Adrenal gland (tissue), 12 donors: ENCODE results near the gene CEBPG. TPM values are rescaled to one million over a fixed set of nuclear protein-coding genes. Genes with fewer than 3 reads are reported as not detected.

Experiments
- DNase-seq, 7 donors: peaks; one replicate each; pipeline ENCODE4 v3.0.0-alpha.2; 2019 to 2020
- H3K27ac ChIP-seq, 5 donors: fragments of 200-600 bp; sonication (generic) in 4 of 5; 1 replicate in 3 of 5; 2 replicates in 2 of 5; pipeline versions ENCODE4 v1.5.1 to v1.8.0; 2016 to 2020; ENCODE audit warnings: mild to moderate bottlenecking in 1 of 5
- H3K27me3 ChIP-seq: fragments of 200-600 bp; 2 replicates; pipeline ENCODE4 v1.8.0; 2021
- H3K36me3 ChIP-seq, 2 donors: fragments of 200-600 bp; replicated peaks in 1 of 2; 1 replicate in 1 of 2; 2 replicates in 1 of 2; pipeline versions ENCODE4 v1.5.1 to v1.8.0; 2018 to 2022
- H3K4me1 ChIP-seq, 2 donors: fragments of 200-600 bp; replicated peaks in 1 of 2; 1 replicate in 1 of 2; 2 replicates in 1 of 2; pipeline versions ENCODE4 v1.5.1 to v1.8.0; 2018 to 2021
- H3K4me3 ChIP-seq, 4 donors: fragments of 200-600 bp; sonication (generic) in 3 of 4; one replicate each; pipeline ENCODE4 v1.5.1; 2016 to 2018
- H3K9me3 ChIP-seq, 3 donors: fragments of 200-600 bp; sonication (generic) in 1 of 3; replicated peaks in 1 of 3; 1 replicate in 2 of 3; 2 replicates in 1 of 3; pipeline versions ENCODE4 v1.5.1 to v1.8.0; 2016 to 2021
- CTCF ChIP-seq, 6 experiments: fragments of 450-650 bp in 4 of 6; fragments of 200-600 bp in 2 of 6; sonication (generic) in 1 of 6; IDR thresholded peaks; 1 replicate in 5 of 6; 2 replicates in 1 of 6; pipeline versions ENCODE4 v1.5.1 to v1.8.0; 2016 to 2021; ENCODE audit warnings: antibody characterized with exemption in 6 of 6, mild to moderate bottlenecking in 2 of 6, moderate library complexity in 1 of 6
- POLR2A ChIP-seq, 2 donors: fragments of 450-650 bp; IDR thresholded peaks; one replicate each; pipeline ENCODE4 v1.6.1; 2017; ENCODE audit warnings: antibody characterized with exemption in 2 of 2, mild to moderate bottlenecking in 2 of 2, moderate library complexity in 1 of 2
- WGBS, 4 donors: extraction: QIAGEN DNeasy Blood & Tissue Kit in 2 of 4; methylation state at CpG; one replicate each; pipeline versions ENCODE4 v1.1.5 to v1.1.7; 2013 to 2017; 5-methylcytosine and 5-hydroxymethylcytosine counted together
- intact Hi-C, 2 donors: fragments of 100-400 bp; cut with DNase I; formaldehyde crosslinking; loops; one replicate each; pipeline versions ENCODE4 v1.14.1 to v1.15.0; 2022 to 2023
- polyA plus RNA-seq, 3 donors: library from polyadenylated mRNA; stranded (reverse); fragments of 200-250 nt in 2 of 3; fragments of 350-450 nt in 1 of 3; fragmentation: Illumina TruSeq in 1 of 3; extraction: RNeasy Lipid Tissue Mini Kit (QIAGEN cat#74804) in 1 of 3; gene quantifications; one replicate each; pipeline ENCODE4 v1.2.3, GENCODE V29; 2013 to 2014
- total RNA-seq, 9 donors: library from RNA; depleted of rRNA in 4 of 9; stranded (reverse); fragments of >200 nt in 4 of 9; fragments of 120-200 nt in 1 of 9; fragmentation: NEBNext Ultra II Directional in 1 of 9; extraction: Animal tissue kit (Norgen Biotek cat#: 25700) in 1 of 9; gene quantifications; one replicate each; pipeline versions ENCODE4 v1.1.0 to v1.2.4, GENCODE V29; 2013 to 2023
- donor health status: healthy with polysubstance abuse.
- donor health status: Bipolar disorder and iron deficiency.
- donor health status: DM: yes; HTN: yes; CAD: no.
- donor health status: DM: no; HTN: no; CAD: no.
- donor health status: DM: no; HTN: no; CAD: no.
- donor health status: DM: yes; HTN: yes; CAD: no.

CEBPG gene
- total and polyA plus RNA-seq, 12 donors, result 8.9 to 21.9 (median 10.7) TPM

- peaks cover 15 to 48% of the 10 kb centered on the region in 2 donors for H3K4me1 ChIP-seq
- H3K4me3 ChIP-seq, result no peak overlapping the region
- 93 to 97% (median 95%) methylated on average over 13 to 39 of the region's 39 CpGs for WGBS, 4 donors
- peaks cover 0 to 13% of the 10 kb centered on the region in 2 donors for H3K36me3 ChIP-seq
- TF ChIP-seq CTCF (IDR thresholded peaks at IDR 0.05), result no peak
- no peak for TF ChIP-seq POLR2A (IDR thresholded peaks at IDR 0.05)
- H3K27ac ChIP-seq, result peak overlapping the region in 1 of 5 donors; percentile 54
- peak in 1 of 7 donors; percentile 13 for DNase-seq
- no peaks in the 10 kb centered on the region for H3K9me3 ChIP-seq
- no peaks in the 10 kb centered on the region for H3K27me3 ChIP-seq
- intact Hi-C loops, result no loop called here
Observed at GRCh38 chr19:33387351-33388230, 14.1 kb downstream of the CEBPG start.

DNA sequence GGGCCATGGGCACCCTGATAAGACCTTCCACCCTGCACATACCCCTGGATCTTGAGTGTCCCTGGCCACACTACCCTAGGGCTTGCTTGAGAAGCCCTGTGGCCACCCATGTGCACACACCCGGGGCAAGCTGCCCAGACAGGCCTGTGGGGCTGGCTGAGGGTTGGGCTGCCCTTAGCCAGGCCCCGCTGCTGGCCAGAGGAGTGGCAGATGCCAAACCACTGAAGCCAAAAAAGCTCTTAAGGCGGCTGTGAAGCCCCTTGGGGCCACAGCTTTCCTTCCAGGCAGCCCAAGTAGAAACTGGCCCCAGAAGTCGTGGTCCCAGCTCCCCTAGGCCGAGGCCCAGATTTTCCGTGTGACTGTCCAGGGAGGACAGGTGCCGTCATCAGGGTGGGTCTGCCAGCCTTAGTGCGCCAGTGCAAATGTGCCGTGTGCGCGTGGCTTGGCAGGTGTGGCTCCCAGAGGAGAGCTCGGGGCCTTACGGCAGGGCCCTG is 14.8 kb downstream of the CEBPG start:
- TF ChIP-seq CTCF (IDR thresholded peaks at IDR 0.05), result no peak
- TF ChIP-seq POLR2A (IDR thresholded peaks at IDR 0.05), result no peak
- Histone ChIP-seq H3K36me3 (peaks cover 0 to 13% of the 10 kb centered on the region in 2 donors), H3K27me3 (no peaks in the 10 kb centered on the region), H3K27ac (peak overlapping the region in 2 of 5 donors; percentile 54 to 66), H3K4me1 (peaks cover 18 to 51% of the 10 kb centered on the region in 2 donors), H3K9me3 (no peaks in the 10 kb centered on the region), H3K4me3 (no peak overlapping the region)
- intact Hi-C loops, result no loop called here
- DNase-seq, result no peak
- 80 to 93% (median 91%) methylated on average over 9 to 13 of the region's 13 CpGs for WGBS, 4 donors

GRCh38 chr19:33388725-33389420 is 15.4 kb downstream of the CEBPG start:
- Histone ChIP-seq H3K9me3 (no peaks in the 10 kb centered on the region), H3K4me1 (peaks cover 18 to 57% of the 10 kb centered on the region in 2 donors), H3K4me3 (no peak overlapping the region), H3K36me3 (peaks cover 0 to 13% of the 10 kb centered on the region in 2 donors), H3K27me3 (no peaks in the 10 kb centered on the region), H3K27ac (peak overlapping the region in 2 of 5 donors; percentile 54 to 66)
- peak in 1 of 7 donors; percentile 58 for DNase-seq
- intact Hi-C loops, result no loop called here
- TF ChIP-seq POLR2A (IDR thresholded peaks at IDR 0.05) (no peak), CTCF (IDR thresholded peaks at IDR 0.05) (no peak)
- 83 to 95% (median 85%) methylated on average over 12 to 28 of the region's 28 CpGs for WGBS, 4 donors
